Natural killer cell (primary cell): ENCODE results near the gene PREB. TPM values are rescaled to one million over a fixed set of nuclear protein-coding genes. Genes with fewer than 3 reads are reported as not detected.

Experiments used
- ATAC-seq, 3 donors: fragments of 150-1000 bp in 2 of 3; fragments of 200-7000 bp in 1 of 3; cut with Tn5 transposase; 1 replicate in 1 of 3; 2 replicates in 2 of 3; pipeline ENCODE4 v1.10.0; 2021; ENCODE audit warnings: mild to moderate bottlenecking in 2 of 3, moderate library complexity in 2 of 3
- DNase-seq, 2 donors: peaks; one replicate each; pipeline versions ENCODE4 v3.0.0 to v3.0.0-alpha.2; 2013 to 2021; ENCODE audit warnings: mixed read lengths in 1 of 2
- H3K27ac ChIP-seq: one replicate; pipeline ENCODE4 v1.5.1; 2013; ENCODE audit warnings: mild to moderate bottlenecking, low read length
- H3K27me3 ChIP-seq: one replicate; pipeline ENCODE4 v1.6.1; 2013; ENCODE audit warnings: low read length; ENCODE audit not compliant: control insufficient read depth, insufficient read depth
- H3K36me3 ChIP-seq: one replicate; pipeline ENCODE4 v1.6.1; 2013; ENCODE audit warnings: low read length; ENCODE audit not compliant: control insufficient read depth, insufficient read depth
- H3K4me1 ChIP-seq: one replicate; pipeline ENCODE4 v1.6.1; 2013; ENCODE audit warnings: low read length; ENCODE audit not compliant: control insufficient read depth, insufficient read depth
- H3K4me3 ChIP-seq: one replicate; pipeline ENCODE4 v1.5.1; 2013; ENCODE audit warnings: low read length
- H3K9me3 ChIP-seq: one replicate; pipeline ENCODE4 v1.6.1; 2013; ENCODE audit warnings: low read length; ENCODE audit not compliant: control insufficient read depth, insufficient read depth
- H3K27ac Mint-ChIP-seq, 2 donors: one replicate each; pipeline ENCODE4 v1.8.0; 2022; ENCODE audit warnings: mild to moderate bottlenecking in 2 of 2, mixed read lengths in 2 of 2, moderate library complexity in 1 of 2
- H3K27me3 Mint-ChIP-seq, 2 donors: one replicate each; pipeline ENCODE4 v1.8.0; 2022; ENCODE audit warnings: low read depth in 2 of 2, mixed read lengths in 2 of 2
- H3K36me3 Mint-ChIP-seq: one replicate; pipeline ENCODE4 v1.8.0; 2022; ENCODE audit warnings: mixed read lengths
- H3K4me1 Mint-ChIP-seq, 2 donors: one replicate each; pipeline ENCODE4 v1.8.0; 2022; ENCODE audit warnings: mixed read lengths in 2 of 2
- H3K4me3 Mint-ChIP-seq: one replicate; pipeline ENCODE4 v1.8.0; 2022; ENCODE audit warnings: mild to moderate bottlenecking, moderate library complexity, mixed read lengths
- H3K9me3 Mint-ChIP-seq, 2 donors: one replicate each; pipeline ENCODE4 v1.8.0; 2022; ENCODE audit warnings: mixed read lengths in 2 of 2
- CTCF ChIP-seq: fragments of 200-600 bp; IDR thresholded peaks from one replicate; pipeline ENCODE4 v1.8.0; 2022; ENCODE audit warnings: antibody characterized with exemption
- WGBS: methylation state at CpG from one replicate; pipeline ENCODE4 v1.1.7; 2013; ENCODE audit warnings: missing lambda C conversion rate; ENCODE audit not compliant: insufficient coverage; 5-methylcytosine and 5-hydroxymethylcytosine counted together
- intact Hi-C: fragments of 100-400 bp; cut with micrococcal nuclease; formaldehyde crosslinking; loops from one replicate; pipeline ENCODE4 v1.14.2; 2022
- total RNA-seq, 4 donors: library from RNA; stranded (reverse); fragments of 120-200 nt in 1 of 4; gene quantifications; one replicate each; pipeline versions ENCODE4 v1.2.3 to v1.2.4, GENCODE V29; 2013 to 2022

PREB gene
- total RNA-seq, 3 donors from 2014 or later (not counting 1 experiment from before 2014, with no cell fraction given) = 24.6 to 41.5 (median 31.2) TPM

GRCh38 chr2:27094353-27094984, 40.0 kb downstream of the PREB start:
- no peak for TF ChIP-seq CTCF
- Histone ChIP-seq H3K9me3 (no peaks in the 10 kb centered on the region), H3K27ac (no peak overlapping the region), H3K4me1 (peaks cover 9% of the 10 kb centered on the region), H3K36me3 (no peaks in the 10 kb centered on the region), H3K4me3 (no peak overlapping the region), H3K27me3 (no peaks in the 10 kb centered on the region)
- no peaks in the 10 kb centered on the region for H3K36me3 Mint-ChIP-seq
- H3K9me3 Mint-ChIP-seq = no peaks in the 10 kb centered on the region
- intact Hi-C loops = no loop called here
- H3K4me1 Mint-ChIP-seq = peaks cover 0 to 16% of the 10 kb centered on the region in 2 donors
- H3K27me3 Mint-ChIP-seq = no peaks in the 10 kb centered on the region
- no peak overlapping the region for H3K4me3 Mint-ChIP-seq
- 93% methylated on average over 24 of the region's 24 CpGs for WGBS
- no peak overlapping the region for H3K27ac Mint-ChIP-seq
- no peak for ATAC-seq
- no peak for DNase-seq

DNA sequence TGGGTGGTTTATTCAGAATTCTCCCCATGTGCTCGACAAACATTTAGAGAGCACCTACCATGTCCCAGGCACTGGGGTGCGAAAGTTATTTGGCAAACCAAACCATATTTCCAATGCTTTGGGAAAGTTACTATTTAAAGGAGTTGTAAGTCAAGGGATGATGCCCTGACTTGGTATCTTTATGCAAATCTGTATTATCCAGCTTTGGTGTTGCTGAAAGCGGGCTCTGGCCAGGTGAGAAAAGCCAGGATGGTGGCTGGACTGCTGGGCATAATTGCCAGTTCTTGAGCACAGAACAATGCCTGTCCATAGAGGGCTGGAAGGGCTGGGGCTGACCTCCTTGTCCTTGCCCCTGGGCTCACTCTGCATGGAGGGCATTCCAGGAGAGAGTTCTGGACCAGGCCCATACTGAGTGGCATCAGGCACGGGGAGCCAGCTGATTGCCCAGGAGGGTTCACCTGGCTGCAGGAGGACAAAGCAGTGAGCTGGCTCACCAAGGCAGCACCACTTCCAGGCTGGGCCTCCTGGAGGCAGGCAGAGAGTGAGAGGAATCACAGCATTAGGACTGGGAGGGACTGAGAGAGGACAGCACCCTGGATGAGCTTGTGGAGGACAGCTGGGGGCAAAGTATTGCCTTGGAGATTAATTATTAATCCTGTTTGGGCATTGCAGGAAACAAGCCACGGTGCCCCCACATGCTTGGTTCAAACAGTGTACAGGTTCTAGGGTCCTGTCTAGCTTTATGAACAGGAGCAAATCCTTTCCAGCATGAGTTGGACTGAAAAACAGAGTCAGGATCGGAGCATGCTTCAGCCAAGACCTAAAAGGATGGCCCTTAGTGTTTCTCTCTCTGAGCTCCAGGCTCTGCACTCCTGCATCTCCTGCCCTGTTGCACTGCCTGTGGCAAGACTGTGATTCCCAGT, 40.7 kb downstream of the PREB start:
- Histone ChIP-seq H3K27ac (no peak overlapping the region), H3K9me3 (no peaks in the 10 kb centered on the region), H3K4me1 (peaks cover 9% of the 10 kb centered on the region), H3K27me3 (no peaks in the 10 kb centered on the region), H3K4me3 (no peak overlapping the region), H3K36me3 (no peaks in the 10 kb centered on the region)
- WGBS = 92% methylated on average over 6 of the region's 6 CpGs
- DNase-seq = no peak
- Mint-ChIP-seq H3K27me3 (no peaks in the 10 kb centered on the region), H3K4me3 (no peak overlapping the region), H3K4me1 (peaks cover 0 to 16% of the 10 kb centered on the region in 2 donors), H3K36me3 (no peaks in the 10 kb centered on the region), H3K9me3 (no peaks in the 10 kb centered on the region), H3K27ac (no peak overlapping the region)
- ATAC-seq = no peak
- intact Hi-C loops = no loop called here
- no peak for TF ChIP-seq CTCF

DNA sequence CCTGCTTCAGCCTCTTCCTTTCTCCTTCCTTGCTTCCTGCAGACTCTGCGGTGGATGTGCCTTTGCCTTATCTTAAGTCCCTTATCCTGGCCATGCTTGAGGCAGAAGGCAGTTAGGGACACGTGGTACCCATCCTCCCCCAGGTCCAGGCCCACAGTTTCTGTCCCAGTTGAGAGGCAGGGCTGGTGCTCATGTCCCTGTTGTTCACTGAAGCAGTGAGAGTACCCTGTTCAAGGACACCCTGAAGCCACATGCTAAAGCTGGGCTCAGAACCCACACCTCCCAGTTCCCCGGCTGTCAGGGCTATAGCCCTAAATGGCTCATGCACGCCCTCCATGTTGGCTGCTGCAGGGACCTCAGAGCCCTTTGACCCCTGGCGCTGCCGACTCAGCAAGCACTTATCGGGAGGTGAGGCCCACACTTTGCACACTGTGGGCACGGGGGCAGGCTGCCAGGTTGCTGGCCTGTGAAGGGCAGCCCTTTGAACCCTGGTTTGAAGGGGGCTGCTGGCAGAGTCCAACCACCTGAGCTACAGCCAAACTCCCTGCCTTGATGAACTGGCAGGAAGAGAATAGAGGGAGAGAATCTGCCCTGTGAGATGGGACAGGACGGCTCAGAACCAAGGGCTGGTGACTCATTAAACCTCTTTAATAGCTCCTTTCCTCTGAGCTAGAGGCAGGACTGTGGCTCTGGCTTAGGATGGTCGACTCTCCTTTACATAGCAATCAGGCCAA, 41.6 kb downstream of the PREB start:
- no peak for TF ChIP-seq CTCF
- Mint-ChIP-seq H3K4me1 (peaks cover 0 to 16% of the 10 kb centered on the region in 2 donors), H3K4me3 (no peak overlapping the region), H3K9me3 (no peaks in the 10 kb centered on the region), H3K27me3 (no peaks in the 10 kb centered on the region), H3K27ac (no peak overlapping the region), H3K36me3 (no peaks in the 10 kb centered on the region)
- Histone ChIP-seq H3K9me3 (no peaks in the 10 kb centered on the region), H3K4me3 (no peak overlapping the region), H3K4me1 (peaks cover 9% of the 10 kb centered on the region), H3K27ac (no peak overlapping the region), H3K27me3 (no peaks in the 10 kb centered on the region), H3K36me3 (no peaks in the 10 kb centered on the region)
- 83% methylated on average over 10 of the region's 10 CpGs for WGBS
- no peak for DNase-seq
- no peak for ATAC-seq
- intact Hi-C loops = no loop called here
